ENCODE measurements around the gene CYB5RL. TPM values are rescaled to one million over a fixed set of nuclear protein-coding genes. Genes with fewer than 3 reads are reported as not detected.

The CYB5RL gene
- total RNA-seq, 4 donors from 2014 or later = 2.2 to 4.1 (median 3.0) TPM

DNA sequence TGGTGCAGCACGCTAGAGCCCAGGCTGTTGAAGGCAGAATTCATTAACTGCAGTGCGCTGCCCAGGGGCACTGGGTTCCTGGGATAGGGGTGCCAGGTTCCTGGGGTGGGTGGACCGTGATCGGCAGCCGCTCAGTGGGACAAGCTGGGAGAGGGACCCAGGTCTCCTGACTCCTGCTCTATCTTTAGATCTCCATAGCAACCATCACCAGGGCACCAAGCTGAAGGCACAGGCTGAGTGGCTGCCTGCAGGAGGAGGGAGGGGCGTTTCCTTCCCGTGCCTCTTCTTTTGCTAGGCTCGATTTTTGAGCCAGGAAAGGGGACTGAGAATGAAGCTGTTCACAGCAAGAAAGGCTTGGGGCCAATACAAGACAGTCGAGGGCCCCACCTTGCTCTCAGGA, 26.1 kb downstream of the CYB5RL start:
- Histone ChIP-seq H3K4me1 (peaks cover 0 to 3% (median 0%) of the 10 kb centered on the region in 3 donors), H3K36me3 (peaks cover 0 to 46% of the 10 kb centered on the region in 2 donors), H3K9me3 (no peaks in the 10 kb centered on the region), H3K27me3 (no peaks in the 10 kb centered on the region), H3K4me3 (no peak overlapping the region), H3K27ac (no peak overlapping the region)
- no peak for TF ChIP-seq POLR2A (IDR thresholded peaks at IDR 0.05)
- TF ChIP-seq EP300 (IDR thresholded peaks at IDR 0.05) = no peak
- TF ChIP-seq POLR2AphosphoS5 (IDR thresholded peaks at IDR 0.05) = no peak
- TF ChIP-seq, protein P1, sequence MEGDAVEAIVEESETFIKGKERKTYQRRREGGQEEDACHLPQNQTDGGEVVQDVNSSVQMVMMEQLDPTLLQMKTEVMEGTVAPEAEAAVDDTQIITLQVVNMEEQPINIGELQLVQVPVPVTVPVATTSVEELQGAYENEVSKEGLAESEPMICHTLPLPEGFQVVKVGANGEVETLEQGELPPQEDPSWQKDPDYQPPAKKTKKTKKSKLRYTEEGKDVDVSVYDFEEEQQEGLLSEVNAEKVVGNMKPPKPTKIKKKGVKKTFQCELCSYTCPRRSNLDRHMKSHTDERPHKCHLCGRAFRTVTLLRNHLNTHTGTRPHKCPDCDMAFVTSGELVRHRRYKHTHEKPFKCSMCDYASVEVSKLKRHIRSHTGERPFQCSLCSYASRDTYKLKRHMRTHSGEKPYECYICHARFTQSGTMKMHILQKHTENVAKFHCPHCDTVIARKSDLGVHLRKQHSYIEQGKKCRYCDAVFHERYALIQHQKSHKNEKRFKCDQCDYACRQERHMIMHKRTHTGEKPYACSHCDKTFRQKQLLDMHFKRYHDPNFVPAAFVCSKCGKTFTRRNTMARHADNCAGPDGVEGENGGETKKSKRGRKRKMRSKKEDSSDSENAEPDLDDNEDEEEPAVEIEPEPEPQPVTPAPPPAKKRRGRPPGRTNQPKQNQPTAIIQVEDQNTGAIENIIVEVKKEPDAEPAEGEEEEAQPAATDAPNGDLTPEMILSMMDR (IDR thresholded peaks at IDR 0.05) = no peak
- no peak for ATAC-seq
- 80% methylated on average over 1 of the region's 9 CpGs; no CpG with 5 or more reads in 1 of the 2 donors for WGBS, 2 donors (ENCODE audit: low coverage in 1 of 2)

DNA sequence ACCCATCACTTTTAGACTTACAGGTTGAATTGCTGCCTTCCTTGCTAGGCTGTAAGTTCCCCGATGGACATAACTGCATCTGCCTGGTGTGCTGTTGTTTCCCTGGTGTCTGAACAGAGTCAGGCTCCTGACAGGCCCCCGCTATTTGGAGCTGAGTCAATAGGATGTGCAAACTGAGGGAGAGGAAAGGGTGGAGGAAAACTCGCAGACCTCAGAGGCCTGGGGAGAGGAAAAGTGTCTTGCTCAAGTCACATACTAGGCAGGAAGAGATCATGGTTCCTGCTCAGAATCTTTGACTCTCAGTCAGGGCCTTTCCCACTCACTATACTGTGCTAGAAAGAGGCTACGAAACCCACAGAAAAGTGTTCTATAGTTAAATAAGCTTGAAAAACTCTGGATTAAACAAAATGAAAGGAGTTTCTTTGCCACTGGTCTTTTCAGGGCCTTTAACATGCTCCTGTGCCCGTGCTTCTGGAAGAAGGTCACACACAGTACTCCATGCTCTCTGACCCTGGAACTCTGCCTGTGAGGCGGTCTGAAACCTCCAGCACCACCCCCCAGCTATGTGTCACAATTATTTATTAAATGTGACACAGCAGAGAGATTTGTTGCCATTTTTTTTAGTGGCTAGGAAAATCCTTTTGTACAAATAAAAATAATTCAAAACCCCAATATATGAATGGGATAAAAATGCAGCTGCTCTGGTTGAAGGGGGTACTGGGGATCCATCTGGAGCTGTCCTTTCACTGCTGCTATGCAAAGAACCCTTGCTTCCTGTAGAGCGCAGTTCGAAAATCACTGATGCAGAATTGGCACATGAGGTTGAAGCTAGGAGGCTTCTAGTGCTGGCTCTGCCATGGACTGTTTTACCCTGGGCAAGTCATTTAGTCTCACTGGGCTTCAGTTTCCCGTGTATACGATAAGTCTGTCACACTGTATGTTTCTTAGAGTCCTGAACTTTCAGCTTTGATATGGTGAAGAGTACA, 26.9 kb downstream of the CYB5RL start:
- no peak for ATAC-seq
- TF ChIP-seq, protein P1 (IDR thresholded peaks at IDR 0.05) = no peak
- TF ChIP-seq EP300 (IDR thresholded peaks at IDR 0.05) (no peak), POLR2A (IDR thresholded peaks at IDR 0.05) (no peak), POLR2AphosphoS5 (IDR thresholded peaks at IDR 0.05) (no peak)
- Histone ChIP-seq H3K9me3 (no peaks in the 10 kb centered on the region), H3K27me3 (no peaks in the 10 kb centered on the region), H3K36me3 (peaks cover 0 to 38% of the 10 kb centered on the region in 2 donors), H3K27ac (no peak overlapping the region), H3K4me1 (peaks cover 0 to 3% (median 0%) of the 10 kb centered on the region in 3 donors), H3K4me3 (no peak overlapping the region)
- WGBS, 2 donors (ENCODE audit: low coverage in 1 of 2) = 66 to 72% methylated on average over 4 to 8 of the region's 10 CpGs

DNA sequence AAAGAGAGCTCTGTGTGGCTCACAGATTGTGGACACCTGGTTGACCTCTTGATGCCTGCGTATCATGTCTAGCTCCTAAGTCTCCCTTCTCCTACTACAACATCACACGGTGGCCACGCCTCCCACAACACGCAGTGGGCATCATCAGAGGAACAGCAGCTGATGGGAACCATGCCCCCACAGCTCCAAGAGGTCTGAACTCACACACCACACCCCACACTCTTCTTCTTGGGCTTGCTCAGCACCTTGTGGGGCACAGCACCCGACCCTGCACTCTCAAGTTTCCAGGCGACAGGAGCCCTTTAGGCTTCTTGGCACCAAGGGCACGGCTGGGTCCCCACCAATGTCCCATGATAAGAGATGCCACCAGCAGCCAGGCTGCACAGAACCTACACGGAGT, 28.2 kb downstream of the CYB5RL start:
- no peaks in the 10 kb centered on the region for H3K27me3 ChIP-seq
- no peak for ATAC-seq
- peaks cover 0 to 28% of the 10 kb centered on the region in 2 donors for H3K36me3 ChIP-seq
- TF ChIP-seq POLR2AphosphoS5 (IDR thresholded peaks at IDR 0.05) (no peak), POLR2A (IDR thresholded peaks at IDR 0.05) (no peak), EP300 (IDR thresholded peaks at IDR 0.05) (no peak)
- TF ChIP-seq, protein P1 (IDR thresholded peaks at IDR 0.05) = no peak
- H3K9me3 ChIP-seq = no peaks in the 10 kb centered on the region
- no peak overlapping the region for H3K4me3 ChIP-seq
- H3K4me1 ChIP-seq = peaks cover 0 to 3% (median 0%) of the 10 kb centered on the region in 3 donors
- H3K27ac ChIP-seq = no peak overlapping the region
- 86 to 87% methylated on average over 5 to 6 of the region's 8 CpGs for WGBS, 2 donors (ENCODE audit: low coverage in 1 of 2)

DNA sequence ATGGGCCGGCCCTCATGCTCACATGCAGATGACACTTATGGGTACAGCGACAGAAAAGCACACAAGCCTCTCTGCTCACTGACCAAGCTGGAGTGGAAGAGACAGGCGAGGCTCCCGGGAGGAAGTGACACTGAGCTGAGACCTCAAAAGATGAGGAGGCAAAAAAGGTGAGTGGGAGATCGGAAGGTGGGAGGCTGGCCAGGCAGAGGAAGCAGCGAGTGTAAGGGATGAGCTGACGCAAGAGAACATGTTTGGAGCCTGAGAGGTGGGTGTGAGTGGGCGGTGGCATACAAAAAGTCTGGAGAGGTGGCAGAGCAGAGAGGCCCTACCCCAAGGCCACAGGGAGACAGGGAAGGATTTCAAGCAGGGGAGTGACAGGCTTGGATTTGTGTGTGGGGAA, 28.8 kb downstream of the CYB5RL start:
- no peak for ATAC-seq
- Histone ChIP-seq H3K27ac (no peak overlapping the region), H3K36me3 (peaks cover 0 to 25% of the 10 kb centered on the region in 2 donors), H3K4me1 (peaks cover 0 to 3% (median 0%) of the 10 kb centered on the region in 3 donors), H3K4me3 (no peak overlapping the region), H3K9me3 (no peaks in the 10 kb centered on the region), H3K27me3 (no peaks in the 10 kb centered on the region)
- TF ChIP-seq, protein P1 (IDR thresholded peaks at IDR 0.05) = no peak
- TF ChIP-seq EP300 (IDR thresholded peaks at IDR 0.05) = no peak
- TF ChIP-seq POLR2AphosphoS5 (IDR thresholded peaks at IDR 0.05) = no peak
- no peak for TF ChIP-seq POLR2A (IDR thresholded peaks at IDR 0.05)
- WGBS, 2 donors (ENCODE audit: low coverage in 1 of 2) = 83 to 100% methylated on average over 3 to 6 of the region's 8 CpGs
